GF-D8 (cell line): ENCODE results near the gene TMSB10.
"Not testable (repeated sequence)": the region's sequence is repeated elsewhere in the genome, so short reads cannot be mapped to it uniquely, and the experiment has no call there.

Experiments
- DNase-seq: peaks from one replicate; lab custom pipeline; 2025; lab: John Stamatoyannopoulos, UW

The TMSB10 gene

GRCh38 chr2:84904717-84905174 is 710 bp upstream of the TMSB10 start:
- no peak for DNase-seq

- no peak for DNase-seq
Observed at GRCh38 chr2:84906108-84906899, 848 bp downstream of the TMSB10 start.

- DNase-seq: peak; percentile 10
Observed at GRCh38 chr2:84906900-84907714, 1.7 kb downstream of the TMSB10 start.

- DNase-seq: no peak
Observed at GRCh38 chr2:84908948-84909713, 3.7 kb downstream of the TMSB10 start.

GRCh38 chr2:84911135-84911678 is 5.8 kb downstream of the TMSB10 start:
- no peak for DNase-seq

GRCh38 chr2:84912984-84913383 is 7.5 kb downstream of the TMSB10 start:
- no peak for DNase-seq

GRCh38 chr2:84914334-84914733 is 8.9 kb downstream of the TMSB10 start:
- DNase-seq: no peak

GRCh38 chr2:84915675-84916074 is 10.2 kb downstream of the TMSB10 start:
- DNase-seq: not testable (repeated sequence)

- DNase-seq: not testable (repeated sequence)
Observed at GRCh38 chr2:84917821-84918220, 12.4 kb downstream of the TMSB10 start.

- DNase-seq: no peak
Observed at GRCh38 chr2:84918430-84918829, 13.0 kb downstream of the TMSB10 start.

GRCh38 chr2:84919885-84920580 is 14.6 kb downstream of the TMSB10 start:
- DNase-seq: no peak

GRCh38 chr2:84923009-84923408 is 17.6 kb downstream of the TMSB10 start:
- no peak for DNase-seq

- DNase-seq: no peak
Observed at GRCh38 chr2:84924173-84925106, 19.0 kb downstream of the TMSB10 start.

- DNase-seq: no peak
Observed at GRCh38 chr2:84925336-84925723, 19.9 kb downstream of the TMSB10 start.

GRCh38 chr2:84925724-84926376 is 20.4 kb downstream of the TMSB10 start:
- peak; percentile 81 for DNase-seq

- DNase-seq: no peak
Observed at GRCh38 chr2:84927275-84927627, 21.8 kb downstream of the TMSB10 start.

GRCh38 chr2:84931384-84931821 is 25.9 kb downstream of the TMSB10 start:
- no peak for DNase-seq

GRCh38 chr2:84938194-84938879 is 32.9 kb downstream of the TMSB10 start:
- no peak for DNase-seq

GRCh38 chr2:84939426-84940087 is 34.1 kb downstream of the TMSB10 start:
- DNase-seq: no peak
